Colonic mucosa (tissue), 4 donors: Measurements from ENCODE around the gene PIAS2. TPM values are rescaled to one million over a fixed set of nuclear protein-coding genes. Genes with fewer than 3 reads are reported as not detected.
"Not testable (repeated sequence)": the region's sequence is repeated elsewhere in the genome, so short reads cannot be mapped to it uniquely, and the experiment has no call there.

Experiments used
- DNase-seq: peaks from one replicate; pipeline ENCODE4 v3.0.0-alpha.2; 2020
- H3K27ac ChIP-seq: fragments of 200-600 bp; one replicate; pipeline ENCODE4 v1.8.0; 2021
- H3K27me3 ChIP-seq: fragments of 200-600 bp; one replicate; pipeline ENCODE4 v1.8.0; 2021
- H3K36me3 ChIP-seq: fragments of 200-600 bp; one replicate; pipeline ENCODE4 v1.8.0; 2021
- H3K4me1 ChIP-seq: fragments of 200-600 bp; one replicate; pipeline ENCODE4 v1.8.0; 2021; ENCODE audit warnings: mild to moderate bottlenecking
- H3K4me3 ChIP-seq: fragments of 200-600 bp; one replicate; pipeline ENCODE4 v1.8.0; 2021
- H3K9ac ChIP-seq, 2 donors: one replicate each; pipeline ENCODE4 v1.7.0; 2013; ENCODE audit warnings: control low read depth in 2 of 2, low read depth in 2 of 2, low read length in 2 of 2
- H3K9me3 ChIP-seq: fragments of 200-600 bp; one replicate; pipeline ENCODE4 v1.8.0; 2021
- intact Hi-C: fragments of 100-400 bp; cut with DNase I; formaldehyde crosslinking; loops from one replicate; pipeline ENCODE4 v1.14.1; 2022
- total RNA-seq, 2 donors: library from RNA; stranded (reverse); fragmentation: NEBNext Ultra II Directional in 1 of 2; extraction: Animal tissue kit (Norgen Biotek cat#: 25700) in 1 of 2; gene quantifications; one replicate each; pipeline ENCODE4 v1.2.1, GENCODE V29; 2021
- TF ChIP-seq, protein P1 (sequence below): fragments of 200-600 bp; IDR thresholded peaks from one replicate; pipeline ENCODE4 v1.8.0; 2022; ENCODE audit warnings: antibody characterized with exemption, mild to moderate bottlenecking
- donor health status: healthy.
- donor health status: DM: no; HTN: no; CAD: no.
- donor health status: DM: no; HTN: no; CAD: no.

The PIAS2 gene
- total RNA-seq, 2 donors from 2014 or later, result 29.0 to 42.0 TPM

DNA sequence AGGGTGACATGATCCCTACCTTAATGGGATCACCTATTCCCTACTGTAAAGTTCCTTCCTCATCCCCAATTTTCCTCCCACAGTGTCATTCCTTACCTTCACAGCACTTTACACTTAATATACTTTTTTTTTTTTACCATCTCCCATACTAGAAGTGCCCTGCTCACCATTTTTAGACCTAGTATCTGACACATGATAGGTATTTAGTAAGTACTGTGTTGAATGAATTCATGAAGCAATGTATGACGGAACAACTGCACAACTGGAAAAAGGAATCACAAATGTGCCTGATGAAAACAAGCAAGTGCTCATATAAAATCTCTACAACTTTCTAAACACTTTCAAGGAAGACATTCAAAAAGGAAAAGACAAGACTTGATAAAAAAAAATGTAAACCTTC is 83.4 kb downstream of the PIAS2 start:
- intact Hi-C loops, result no loop called here
- Histone ChIP-seq H3K4me3 (no peak overlapping the region), H3K4me1 (no peaks in the 10 kb centered on the region), H3K27ac (no peak overlapping the region), H3K36me3 (no peaks in the 10 kb centered on the region), H3K27me3 (no peaks in the 10 kb centered on the region), H3K9ac (no peak overlapping the region), H3K9me3 (no peaks in the 10 kb centered on the region)
- DNase-seq, result no peak
- TF ChIP-seq, protein P1, sequence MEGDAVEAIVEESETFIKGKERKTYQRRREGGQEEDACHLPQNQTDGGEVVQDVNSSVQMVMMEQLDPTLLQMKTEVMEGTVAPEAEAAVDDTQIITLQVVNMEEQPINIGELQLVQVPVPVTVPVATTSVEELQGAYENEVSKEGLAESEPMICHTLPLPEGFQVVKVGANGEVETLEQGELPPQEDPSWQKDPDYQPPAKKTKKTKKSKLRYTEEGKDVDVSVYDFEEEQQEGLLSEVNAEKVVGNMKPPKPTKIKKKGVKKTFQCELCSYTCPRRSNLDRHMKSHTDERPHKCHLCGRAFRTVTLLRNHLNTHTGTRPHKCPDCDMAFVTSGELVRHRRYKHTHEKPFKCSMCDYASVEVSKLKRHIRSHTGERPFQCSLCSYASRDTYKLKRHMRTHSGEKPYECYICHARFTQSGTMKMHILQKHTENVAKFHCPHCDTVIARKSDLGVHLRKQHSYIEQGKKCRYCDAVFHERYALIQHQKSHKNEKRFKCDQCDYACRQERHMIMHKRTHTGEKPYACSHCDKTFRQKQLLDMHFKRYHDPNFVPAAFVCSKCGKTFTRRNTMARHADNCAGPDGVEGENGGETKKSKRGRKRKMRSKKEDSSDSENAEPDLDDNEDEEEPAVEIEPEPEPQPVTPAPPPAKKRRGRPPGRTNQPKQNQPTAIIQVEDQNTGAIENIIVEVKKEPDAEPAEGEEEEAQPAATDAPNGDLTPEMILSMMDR, result no peak

DNA sequence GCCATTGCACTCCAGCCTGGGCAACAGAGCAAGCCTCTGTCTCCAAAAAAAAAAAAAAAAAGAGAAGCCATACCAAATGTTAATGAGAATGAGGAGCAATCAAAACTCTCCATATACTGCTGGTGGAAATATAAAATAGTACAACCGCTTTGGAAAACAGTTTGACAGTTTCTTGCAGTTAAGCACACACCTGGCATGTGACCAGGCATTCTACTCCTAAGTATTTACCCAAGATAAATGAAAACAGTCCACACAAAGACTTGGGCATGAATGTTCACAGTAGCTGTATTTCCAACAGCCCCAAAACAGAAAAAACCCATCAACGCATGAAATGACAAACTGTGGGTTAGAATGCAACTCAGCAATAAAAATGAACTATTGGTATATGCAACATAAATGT is 84.5 kb downstream of the PIAS2 start:
- intact Hi-C loops, result no loop called here
- H3K9me3 ChIP-seq, result no peaks in the 10 kb centered on the region
- no peak overlapping the region for H3K9ac ChIP-seq
- no peaks in the 10 kb centered on the region for H3K4me1 ChIP-seq
- no peak for DNase-seq
- peaks cover under 1% of the 10 kb centered on the region for H3K36me3 ChIP-seq
- TF ChIP-seq, protein P1, result no peak
- no peaks in the 10 kb centered on the region for H3K27me3 ChIP-seq
- no peak overlapping the region for H3K27ac ChIP-seq
- no peak overlapping the region for H3K4me3 ChIP-seq

DNA sequence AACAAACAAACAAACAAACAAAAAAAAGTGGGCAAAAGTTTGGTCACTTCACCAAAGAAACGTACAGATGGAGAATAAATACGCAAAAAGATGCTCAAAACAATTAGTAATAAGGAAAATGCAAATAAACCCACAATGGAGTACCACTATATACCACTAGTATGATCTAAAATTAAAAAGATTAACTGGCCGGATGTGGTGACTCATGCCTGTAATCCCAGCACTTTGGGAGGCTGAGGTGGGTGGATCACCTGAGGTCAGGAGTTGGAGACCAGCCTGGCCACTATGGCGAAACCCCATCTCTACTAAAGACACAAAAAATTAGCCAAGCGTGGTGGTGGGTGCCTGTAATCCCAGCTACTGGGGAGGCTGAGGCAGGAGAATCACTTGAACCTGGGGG is 84.9 kb downstream of the PIAS2 start:
- DNase-seq, H3K27ac ChIP-seq, intact Hi-C loops: not testable (repeated sequence)

DNA sequence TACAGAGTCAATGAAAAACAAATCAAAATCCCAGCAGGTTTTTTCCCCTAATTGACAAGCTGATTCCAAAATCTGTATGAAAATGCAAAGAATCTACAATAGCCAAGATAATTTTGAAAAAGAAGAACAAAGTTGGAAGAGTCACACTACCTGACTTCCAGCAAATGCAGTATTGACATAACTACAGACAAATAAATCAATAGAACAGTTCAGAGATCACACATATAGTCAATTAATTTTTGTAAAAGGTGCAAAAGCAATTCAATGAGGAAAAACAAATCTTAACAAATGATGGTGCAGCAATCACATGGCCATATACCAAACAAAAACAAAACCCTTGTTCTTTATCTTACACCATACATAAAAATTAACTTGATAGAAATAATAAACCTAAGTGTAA is 85.9 kb downstream of the PIAS2 start:
- H3K9me3 ChIP-seq, result no peaks in the 10 kb centered on the region
- peaks cover 5% of the 10 kb centered on the region for H3K36me3 ChIP-seq
- intact Hi-C loops, result no loop called here
- H3K4me1 ChIP-seq, result no peaks in the 10 kb centered on the region
- H3K4me3 ChIP-seq, result no peak overlapping the region
- H3K9ac ChIP-seq, result no peak overlapping the region
- TF ChIP-seq, protein P1, result no peak
- no peak overlapping the region for H3K27ac ChIP-seq
- no peaks in the 10 kb centered on the region for H3K27me3 ChIP-seq
- no peak for DNase-seq

More for the DNA sequence above, 84.9 kb downstream of the PIAS2 start:
- H3K9ac ChIP-seq, H3K4me3 ChIP-seq, H3K27me3 ChIP-seq, H3K36me3 ChIP-seq, H3K9me3 ChIP-seq, H3K4me1 ChIP-seq: not testable (repeated sequence)

DNA sequence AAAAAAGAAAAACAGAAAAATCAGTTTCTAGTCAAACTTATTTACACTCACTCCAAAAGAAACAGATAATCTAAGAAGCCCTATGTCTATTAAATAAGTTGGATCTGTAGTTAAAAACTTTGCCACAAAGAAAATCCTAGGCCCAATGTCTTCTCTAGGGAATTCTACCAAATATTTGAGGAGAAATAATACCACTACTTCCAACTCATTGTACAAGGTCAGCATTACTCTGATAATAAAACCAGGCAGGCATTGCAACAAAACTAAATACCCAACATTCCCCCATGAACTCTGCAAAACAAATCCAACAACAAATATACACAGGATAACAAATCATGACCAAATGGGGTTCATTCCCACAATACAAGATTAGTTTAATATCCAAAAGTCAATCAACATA is 86.7 kb downstream of the PIAS2 start:
- H3K27me3 ChIP-seq, result no peaks in the 10 kb centered on the region
- no peak overlapping the region for H3K27ac ChIP-seq
- no peak for DNase-seq
- H3K4me1 ChIP-seq, result no peaks in the 10 kb centered on the region
- TF ChIP-seq, protein P1, result no peak
- H3K9ac ChIP-seq, result no peak overlapping the region
- H3K4me3 ChIP-seq, result no peak overlapping the region
- peaks cover 5% of the 10 kb centered on the region for H3K36me3 ChIP-seq
- intact Hi-C loops, result no loop called here
- H3K9me3 ChIP-seq, result no peaks in the 10 kb centered on the region

DNA sequence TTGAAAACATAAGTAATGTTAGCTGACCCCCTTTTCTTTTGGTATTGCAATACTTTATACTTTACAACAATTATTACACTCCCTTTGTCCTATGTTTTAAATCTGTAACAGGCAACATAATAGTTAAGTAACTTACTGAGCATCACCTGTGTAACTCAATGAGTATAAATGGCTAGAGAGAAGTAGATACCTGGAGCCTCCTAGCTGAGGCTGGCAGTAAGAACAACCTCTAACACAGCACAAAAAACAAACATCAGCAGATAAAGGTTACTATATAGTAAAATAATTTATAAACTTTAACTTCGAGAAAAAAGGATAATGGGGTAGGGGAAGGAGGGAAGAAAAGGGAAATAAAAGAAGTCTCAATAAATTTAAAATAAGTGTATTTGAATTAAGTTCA is 87.4 kb downstream of the PIAS2 start:
- H3K27me3 ChIP-seq, result no peaks in the 10 kb centered on the region
- H3K4me3 ChIP-seq, result no peak overlapping the region
- intact Hi-C loops, result no loop called here
- H3K36me3 ChIP-seq, result peaks cover 5% of the 10 kb centered on the region
- H3K27ac ChIP-seq, result no peak overlapping the region
- DNase-seq, result no peak
- TF ChIP-seq, protein P1, result no peak
- H3K4me1 ChIP-seq, result no peaks in the 10 kb centered on the region
- H3K9me3 ChIP-seq, result no peaks in the 10 kb centered on the region
- H3K9ac ChIP-seq, result no peak overlapping the region
